Measurements from ENCODE around the gene ELAVL1.
"Not testable (repeated sequence)": the region's sequence is repeated elsewhere in the genome, so short reads cannot be mapped to it uniquely, and the experiment has no call there.

Gene ELAVL1

DNA sequence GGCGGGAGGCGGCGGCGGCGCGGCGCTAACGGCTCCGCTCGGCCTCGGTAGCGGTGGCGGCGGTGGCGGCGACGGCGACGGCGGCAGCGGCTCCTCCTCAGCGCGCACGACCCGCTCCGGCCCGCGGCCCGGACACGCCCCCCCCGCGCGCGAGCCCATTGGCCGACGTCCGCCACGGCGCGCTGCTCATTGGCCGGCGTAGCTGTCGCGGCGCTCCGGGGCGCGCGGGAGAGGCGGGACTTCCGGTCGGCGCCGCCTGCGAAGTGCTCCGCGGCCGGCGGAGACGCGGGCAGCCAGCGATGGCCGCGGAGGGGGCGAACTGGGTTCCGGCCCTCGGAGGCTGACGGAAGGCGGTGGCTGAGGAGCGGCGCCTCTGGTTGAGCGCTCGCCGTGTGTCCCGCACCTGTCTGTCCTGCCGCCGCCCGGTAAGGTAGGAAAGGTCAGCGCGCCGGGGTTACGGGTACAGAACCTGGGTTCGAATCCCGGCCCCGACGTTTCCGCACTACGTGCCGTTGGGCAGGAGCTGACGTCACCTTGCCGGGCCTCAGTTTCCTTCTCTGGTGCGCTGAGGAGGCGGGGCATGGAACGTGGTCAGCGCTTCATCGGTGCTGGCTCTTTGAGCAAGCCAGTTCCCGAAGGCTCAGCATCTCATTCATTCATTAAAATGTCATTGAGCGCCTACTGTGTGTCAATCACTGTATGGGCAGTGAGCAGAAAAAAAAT, at the start of gene ELAVL1:
ELAVL1 (minus strand) TSS at position 108 of the 723 bp plus-strand sequence. CDS start 13,826 bp downstream, outside the sequence.
- peak; percentile 99 for DNase-seq (ENCODE audit: low spot score)

DNA sequence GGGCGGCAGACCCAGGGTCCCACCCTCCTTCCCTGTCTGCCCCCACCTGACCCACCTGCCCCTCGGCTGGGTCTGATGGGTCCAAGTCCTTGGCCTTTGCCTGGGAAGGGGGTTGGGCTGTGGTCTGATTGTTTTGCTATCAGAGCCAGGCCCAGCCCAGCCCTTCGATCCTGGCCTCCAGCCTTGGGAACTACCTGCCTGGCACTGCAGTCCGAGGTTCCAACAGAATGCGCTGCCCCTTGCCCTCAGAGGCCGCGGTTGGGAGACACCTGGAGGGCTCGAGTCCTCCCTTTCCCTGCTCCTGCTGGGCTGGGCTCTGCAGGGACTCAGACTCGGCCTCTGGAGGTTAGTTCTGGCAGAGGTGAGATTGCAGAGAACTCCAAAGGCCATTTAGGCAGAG, 48.7 kb upstream of the ELAVL1 start:
- DNase-seq (ENCODE audit: low spot score) = no peak

- no peak for DNase-seq (ENCODE audit: low spot score)
These were observed 47.0 kb upstream of the ELAVL1 start, which contains the start of gene CCL25 for GRCh38 chr19:8052464-8052859. CCL25 (plus strand) TSS chr19:8052760; CDS start chr19:8053050, 290 bp downstream.

DNA sequence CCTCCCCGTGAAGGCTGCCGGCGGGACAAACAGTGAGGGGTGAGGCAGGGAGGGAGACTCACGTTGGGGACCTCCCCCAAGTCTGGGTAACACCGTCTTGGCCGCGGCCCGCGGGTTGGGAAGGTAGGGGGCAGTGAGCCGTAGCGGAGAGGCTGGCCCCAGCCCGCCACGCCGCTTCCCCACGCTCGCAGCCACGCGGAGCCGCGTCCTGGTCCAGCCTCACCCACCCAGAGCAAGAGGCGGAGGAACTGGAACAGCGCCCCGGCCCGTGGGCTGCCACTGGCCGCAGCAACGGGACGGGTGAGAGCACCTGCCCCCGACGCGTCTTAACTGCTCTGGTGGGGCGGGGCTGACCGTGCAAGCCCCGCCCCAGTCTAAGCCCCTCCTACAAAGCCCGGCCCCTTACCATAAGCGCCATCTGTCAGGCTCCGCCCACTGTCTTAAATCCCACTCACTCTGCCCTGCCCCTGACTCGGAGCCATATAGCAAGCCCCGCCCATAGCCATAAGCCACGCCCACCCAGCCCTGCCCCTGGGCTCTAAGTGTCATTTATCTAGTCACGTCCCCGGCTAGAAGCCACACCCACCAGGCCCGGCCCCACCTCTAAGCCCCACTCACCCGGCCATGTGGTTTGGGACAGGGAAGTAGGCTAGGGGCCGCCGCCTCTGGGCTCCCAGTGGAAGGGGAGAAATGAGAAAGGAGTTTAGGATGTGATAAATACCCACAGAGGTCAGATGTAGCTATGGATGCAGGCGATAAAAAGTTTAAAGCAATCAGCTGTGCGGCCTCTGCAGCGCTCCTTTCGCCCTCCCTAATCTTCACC, 45.0 kb upstream of the ELAVL1 start:
- peak; percentile 96 for DNase-seq (ENCODE audit: low spot score)

- no peak for DNase-seq (ENCODE audit: low spot score)
These were observed 41.2 kb upstream of the ELAVL1 start for GRCh38 chr19:8046569-8047165.

DNA sequence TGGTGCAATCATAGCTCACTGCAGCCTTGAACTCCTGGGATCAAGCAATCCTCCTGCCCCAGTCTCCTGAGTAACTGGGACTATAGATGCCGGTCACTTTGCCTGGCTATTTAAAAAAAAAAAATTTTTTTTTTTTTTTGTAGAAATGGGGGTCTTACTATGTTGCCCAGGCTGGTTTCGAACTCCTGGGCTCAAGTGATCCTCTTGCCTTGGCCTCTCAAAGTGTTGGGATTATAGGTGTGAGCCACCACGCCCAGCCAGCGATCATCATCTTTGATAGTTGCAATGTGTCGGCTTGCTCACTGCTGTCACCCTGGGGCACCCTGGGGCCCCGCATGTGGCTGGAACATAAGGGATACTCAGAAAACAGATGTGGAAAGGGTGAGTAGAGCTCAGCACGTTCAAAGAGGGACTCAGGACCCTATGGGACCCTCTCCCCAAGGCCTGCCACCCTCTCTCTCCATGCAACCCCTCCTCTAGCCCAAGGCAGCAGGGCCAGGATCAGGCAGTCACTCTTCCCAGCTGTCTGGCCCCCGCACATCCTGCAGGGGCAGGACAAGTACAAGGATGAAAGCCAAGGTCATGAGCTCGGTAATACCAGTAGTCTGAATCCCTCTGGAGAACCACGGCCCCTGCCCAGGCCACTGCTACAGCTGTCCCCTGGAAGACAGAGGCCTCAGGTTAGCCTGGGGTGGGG, 40.6 kb upstream of the ELAVL1 start:
- peak; percentile 30 for DNase-seq (ENCODE audit: low spot score)

GRCh38 chr19:8044018-8044417, 38.6 kb upstream of the ELAVL1 start:
- no peak for DNase-seq (ENCODE audit: low spot score)

DNA sequence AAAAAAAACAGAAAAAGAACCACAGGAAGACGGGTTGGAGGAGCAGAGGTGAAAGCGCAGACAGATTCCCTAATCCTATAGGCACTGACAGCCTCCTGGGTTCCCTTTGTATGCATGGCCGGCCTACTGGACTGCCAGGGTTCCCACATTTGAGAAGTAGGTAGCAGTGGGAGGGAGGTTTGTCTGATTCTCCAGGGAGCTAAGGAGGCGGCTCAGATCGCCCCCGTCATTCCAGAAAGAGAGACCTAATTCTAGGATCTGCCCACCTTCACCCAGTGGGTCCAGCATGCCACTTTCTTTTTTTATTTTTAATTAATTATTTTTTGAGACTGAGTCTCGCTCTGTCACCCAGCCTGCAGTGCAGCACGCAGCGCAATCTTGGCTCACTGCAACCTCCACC, 37.5 kb upstream of the ELAVL1 start:
- DNase-seq (ENCODE audit: low spot score) = no peak

GRCh38 chr19:8041531-8041931, 36.1 kb upstream of the ELAVL1 start:
- DNase-seq (ENCODE audit: low spot score) = peak; percentile 58

GRCh38 chr19:8039231-8039630, 33.8 kb upstream of the ELAVL1 start:
- no peak for DNase-seq (ENCODE audit: low spot score)

- no peak for DNase-seq (ENCODE audit: low spot score)
These were observed 33.4 kb upstream of the ELAVL1 start for GRCh38 chr19:8038815-8039214.

GRCh38 chr19:8036434-8037099, 31.1 kb upstream of the ELAVL1 start:
- DNase-seq (ENCODE audit: low spot score) = no peak

GRCh38 chr19:8034178-8034525, 28.7 kb upstream of the ELAVL1 start:
- no peak for DNase-seq (ENCODE audit: low spot score)

- not testable (repeated sequence) for DNase-seq (ENCODE audit: low spot score)
These were observed 28.1 kb upstream of the ELAVL1 start for GRCh38 chr19:8033287-8034177.

DNA sequence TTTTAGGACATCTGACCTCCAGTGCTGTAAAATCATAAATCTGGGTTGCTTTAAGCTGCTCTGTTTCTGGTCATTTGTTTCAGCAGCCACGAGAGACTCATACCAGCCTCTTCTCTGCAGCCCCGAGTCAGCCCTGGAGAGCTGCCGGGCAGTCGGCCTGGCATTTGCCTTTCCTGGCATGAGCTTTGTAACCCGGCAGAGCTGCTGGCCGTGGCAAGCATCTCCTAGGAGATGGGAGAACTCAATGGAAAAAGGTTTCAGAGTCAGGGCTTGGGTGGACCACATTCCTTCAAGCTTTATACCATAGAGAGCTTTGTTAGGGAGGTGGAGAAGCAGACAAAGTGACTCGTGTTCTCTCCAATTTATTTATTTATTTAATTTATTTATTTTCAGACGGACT, 25.5 kb upstream of the ELAVL1 start:
- no peak for DNase-seq (ENCODE audit: low spot score)

DNA sequence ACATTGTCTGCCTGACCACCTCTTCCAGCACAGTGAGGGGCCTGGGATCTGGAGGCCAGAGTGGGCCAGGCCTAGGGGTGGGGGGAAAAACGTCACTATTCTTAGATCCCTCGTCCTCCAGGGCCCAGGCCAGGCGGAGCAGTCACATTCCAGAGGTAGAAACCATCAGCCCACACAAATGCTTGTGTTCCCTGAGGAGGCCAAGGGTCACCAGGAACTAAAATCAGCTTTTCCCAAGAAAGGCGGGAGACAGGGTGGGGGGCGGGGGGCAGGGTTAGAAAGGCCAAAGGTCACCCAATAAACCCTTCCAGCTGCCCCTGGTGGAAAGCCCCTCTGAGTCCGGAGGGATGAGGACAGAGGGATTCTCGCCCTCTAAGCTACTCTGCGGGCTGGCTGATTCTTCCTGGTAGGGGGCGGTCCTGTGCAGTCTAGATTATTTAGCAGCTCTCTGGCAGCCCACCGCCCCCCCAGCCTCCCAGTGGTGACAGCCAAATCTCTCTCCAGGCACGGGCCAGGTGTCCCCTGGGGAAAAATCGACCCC, 23.6 kb upstream of the ELAVL1 start:
- peak; percentile 46 for DNase-seq (ENCODE audit: low spot score)

DNA sequence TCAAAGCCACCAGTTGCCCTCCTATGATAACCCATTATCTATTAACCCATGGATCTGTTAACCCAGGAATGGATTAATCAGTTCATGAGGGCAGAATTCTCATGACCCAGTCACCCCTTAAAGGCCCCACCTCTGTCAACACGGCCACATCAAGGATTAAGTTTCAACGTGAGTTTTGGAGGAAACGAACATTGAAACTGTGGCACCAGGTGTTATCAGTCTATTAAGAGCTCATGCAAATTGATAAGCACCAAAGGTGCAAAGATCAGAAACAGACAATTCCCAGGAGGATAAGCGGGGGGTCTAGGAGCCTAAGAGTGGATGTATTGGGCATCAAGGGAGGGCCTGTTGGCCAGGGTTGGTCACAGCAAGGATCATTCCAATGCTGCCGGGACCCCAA, 19.9 kb upstream of the ELAVL1 start:
- no peak for DNase-seq (ENCODE audit: low spot score)

- DNase-seq (ENCODE audit: low spot score) = not testable (repeated sequence)
These were observed 18.8 kb upstream of the ELAVL1 start for GRCh38 chr19:8024256-8024655.

DNA sequence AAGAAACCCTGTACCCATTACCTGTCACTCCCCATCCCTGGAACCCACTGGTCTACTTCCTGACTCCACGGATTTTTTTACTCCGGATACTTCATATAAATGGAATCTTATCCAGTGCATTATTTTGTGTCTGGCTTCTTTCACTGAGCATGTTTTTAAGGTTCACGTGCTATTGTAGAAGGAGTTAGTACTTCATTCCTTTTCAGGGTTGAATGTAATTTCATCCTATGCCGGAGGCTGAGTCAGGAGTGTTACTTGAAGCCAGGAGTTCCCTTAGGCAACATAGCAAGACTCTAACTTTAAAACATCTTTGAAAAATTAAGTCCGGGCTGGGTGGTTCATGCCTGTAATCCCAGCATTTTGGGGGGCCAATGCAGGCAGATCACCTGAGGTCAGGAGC, 17.9 kb upstream of the ELAVL1 start:
- DNase-seq (ENCODE audit: low spot score) = no peak

- DNase-seq (ENCODE audit: low spot score) = no peak
These were observed 16.8 kb upstream of the ELAVL1 start for GRCh38 chr19:8022275-8022674.

Measured in D341Med (cell line).